LNCaP clone FGC (cell line): ENCODE results near the gene PITPNM2.
A peak's percentile ranks its signal among the peaks of the same experiment; 100 is the strongest.

Experiments used
- DNase-seq: peaks from one replicate; pipeline ENCODE4 v3.0.0-alpha.2; 2011; ENCODE audit warnings: low read depth
- H3K4me3 ChIP-seq: 2 replicates; pipeline ENCODE4 v1.5.1; 2011; ENCODE audit warnings: mild to moderate bottlenecking, low read depth, low read length, control low read depth
- TF ChIP-seq, protein P1 (sequence below): IDR thresholded peaks from 2 replicates; pipeline ENCODE4 v1.5.1; 2012; ENCODE audit warnings: mild to moderate bottlenecking; ENCODE audit not compliant: control insufficient read depth, insufficient read depth; ENCODE audit errors: extremely low read depth

Gene PITPNM2

DNA sequence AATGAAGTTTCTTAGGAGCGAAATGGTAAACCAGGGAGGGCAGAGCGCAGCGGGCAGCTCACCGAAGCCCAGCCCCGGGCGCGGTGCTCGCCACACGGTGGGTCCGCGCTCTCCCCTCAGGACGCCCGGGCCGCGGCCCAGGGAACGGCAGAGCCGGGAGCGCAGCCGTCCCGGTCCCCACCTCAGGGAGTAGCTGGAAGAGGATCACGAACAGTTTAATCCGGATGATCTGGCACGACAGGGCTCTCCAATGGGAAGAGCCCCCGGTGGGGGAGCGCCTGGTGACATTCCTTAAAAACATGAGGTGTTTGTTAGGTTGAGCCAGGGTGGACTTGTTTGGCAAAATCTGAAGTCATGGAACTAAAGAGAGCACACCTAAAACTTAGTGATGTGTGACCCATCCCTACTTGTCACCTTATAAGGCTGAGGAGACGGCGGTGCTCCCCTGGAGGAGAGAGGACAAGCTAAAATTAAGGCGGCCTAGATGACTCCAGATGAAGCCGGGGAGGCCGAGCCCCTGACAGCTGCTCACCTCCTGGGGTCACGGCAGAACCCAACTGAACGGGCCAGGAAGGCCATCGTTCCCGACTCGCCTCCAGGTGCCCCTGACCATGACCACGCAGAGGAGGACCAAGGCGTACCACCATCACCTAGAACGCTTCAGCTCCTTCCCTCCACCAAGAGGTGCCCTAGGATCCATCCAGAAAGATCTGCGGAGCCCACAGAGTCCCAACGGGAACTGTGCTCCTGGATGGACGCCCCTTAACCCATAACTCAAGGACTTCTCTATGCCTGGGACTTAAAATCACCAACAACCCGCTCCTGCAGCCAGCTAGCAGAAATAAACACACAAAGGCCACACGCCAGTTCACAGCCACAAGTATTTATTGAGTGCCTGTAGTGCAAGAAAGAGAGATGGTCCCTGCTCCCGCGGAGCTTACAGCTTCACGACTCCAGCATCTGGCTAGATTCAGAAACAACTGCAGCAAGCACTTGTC lies 866 bp upstream of the PITPNM2 start:
- no peak for DNase-seq
- H3K4me3 ChIP-seq: peak overlapping the region; percentile 54
- TF ChIP-seq, protein P1, sequence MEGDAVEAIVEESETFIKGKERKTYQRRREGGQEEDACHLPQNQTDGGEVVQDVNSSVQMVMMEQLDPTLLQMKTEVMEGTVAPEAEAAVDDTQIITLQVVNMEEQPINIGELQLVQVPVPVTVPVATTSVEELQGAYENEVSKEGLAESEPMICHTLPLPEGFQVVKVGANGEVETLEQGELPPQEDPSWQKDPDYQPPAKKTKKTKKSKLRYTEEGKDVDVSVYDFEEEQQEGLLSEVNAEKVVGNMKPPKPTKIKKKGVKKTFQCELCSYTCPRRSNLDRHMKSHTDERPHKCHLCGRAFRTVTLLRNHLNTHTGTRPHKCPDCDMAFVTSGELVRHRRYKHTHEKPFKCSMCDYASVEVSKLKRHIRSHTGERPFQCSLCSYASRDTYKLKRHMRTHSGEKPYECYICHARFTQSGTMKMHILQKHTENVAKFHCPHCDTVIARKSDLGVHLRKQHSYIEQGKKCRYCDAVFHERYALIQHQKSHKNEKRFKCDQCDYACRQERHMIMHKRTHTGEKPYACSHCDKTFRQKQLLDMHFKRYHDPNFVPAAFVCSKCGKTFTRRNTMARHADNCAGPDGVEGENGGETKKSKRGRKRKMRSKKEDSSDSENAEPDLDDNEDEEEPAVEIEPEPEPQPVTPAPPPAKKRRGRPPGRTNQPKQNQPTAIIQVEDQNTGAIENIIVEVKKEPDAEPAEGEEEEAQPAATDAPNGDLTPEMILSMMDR: no peak

DNA sequence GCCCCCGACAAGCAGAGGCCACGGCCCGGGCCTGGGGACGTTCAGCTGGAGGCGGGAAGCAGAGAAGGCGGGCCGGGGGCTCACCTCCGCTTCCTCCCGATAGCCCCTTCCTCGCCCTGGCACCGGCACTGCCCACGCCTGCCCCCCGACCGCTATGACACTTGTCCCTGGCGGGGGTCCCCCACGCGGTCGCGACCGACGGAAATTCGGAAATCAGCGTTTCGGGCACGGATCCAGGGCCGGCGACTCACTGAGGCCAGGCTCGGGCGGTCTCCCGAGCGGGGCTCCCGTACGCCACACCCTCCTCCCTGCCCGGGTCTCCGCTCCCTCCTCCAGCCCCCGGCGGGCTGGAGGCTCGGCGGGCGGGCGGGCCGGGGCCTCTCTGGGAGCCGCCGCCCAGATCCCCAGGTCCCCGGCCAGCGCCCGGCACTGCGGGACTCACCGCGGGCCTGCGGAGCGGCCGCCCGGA lies 581 bp downstream of the PITPNM2 start:
- no peak for DNase-seq

DNA sequence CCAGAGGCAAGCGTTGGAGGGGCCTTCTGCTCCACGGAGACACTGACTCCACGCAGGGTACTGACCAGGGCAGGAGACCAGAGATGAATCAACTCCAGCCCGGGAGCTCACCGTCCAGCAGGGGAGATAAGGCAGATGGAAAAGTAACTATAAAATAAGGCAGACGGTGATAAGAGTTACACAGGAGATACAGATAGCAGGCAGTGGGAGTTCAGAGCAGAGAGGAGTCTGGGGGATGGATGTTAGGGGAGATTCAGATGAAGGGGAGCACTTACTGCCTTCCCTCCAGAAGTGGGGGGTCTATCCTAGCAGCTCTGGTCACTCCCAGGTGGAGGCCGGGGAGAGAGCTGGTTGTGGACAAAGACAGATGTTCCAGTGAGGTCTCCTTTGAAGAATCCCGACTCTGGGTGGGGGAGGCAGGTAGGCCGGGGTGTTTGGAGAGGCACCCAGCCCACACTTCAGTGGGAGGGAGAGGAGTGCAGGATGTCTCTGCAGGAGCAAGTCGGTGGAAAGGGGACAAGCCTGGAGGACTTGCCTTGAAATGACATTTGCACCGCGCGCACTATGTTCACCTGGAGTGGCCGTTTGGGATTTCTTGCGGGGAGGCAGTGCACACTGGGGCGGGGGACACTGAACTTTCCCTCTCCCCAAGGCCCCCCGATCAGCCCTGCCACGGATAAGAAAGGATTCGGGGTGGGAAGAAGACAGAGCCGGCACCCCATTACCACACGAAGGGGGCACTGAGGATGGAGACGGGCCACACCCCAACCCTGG lies 1.2 kb downstream of the PITPNM2 start:
- DNase-seq: no peak

More for the DNA sequence above, 581 bp downstream of the PITPNM2 start:
- TF ChIP-seq, protein P1: no peak
- H3K4me3 ChIP-seq: peak overlapping the region; percentile 59

DNA sequence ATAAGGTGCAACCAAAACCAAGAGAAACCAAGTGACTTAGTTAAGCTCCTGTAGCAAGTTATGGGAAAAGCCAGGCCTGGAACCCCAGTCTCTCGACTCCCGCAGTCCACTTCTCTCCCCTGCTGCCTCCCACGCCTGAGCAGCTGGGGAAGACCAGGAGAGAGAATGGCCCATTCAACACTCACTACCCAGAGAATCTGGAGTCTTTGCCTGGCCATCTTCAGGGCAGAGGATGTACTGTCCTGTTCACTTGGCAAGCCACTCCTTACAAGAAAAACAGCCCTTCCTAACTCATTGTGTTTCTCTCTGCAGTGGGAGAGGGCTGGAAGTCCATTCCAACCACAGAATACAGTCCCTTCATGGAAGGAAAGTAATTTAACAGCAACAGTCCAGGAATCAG lies 1.8 kb downstream of the PITPNM2 start:
- no peak for DNase-seq
- H3K4me3 ChIP-seq: no peak overlapping the region
- TF ChIP-seq, protein P1: no peak

More for the DNA sequence above, 1.2 kb downstream of the PITPNM2 start:
- peak overlapping the region; percentile 59 for H3K4me3 ChIP-seq
- TF ChIP-seq, protein P1: no peak

DNA sequence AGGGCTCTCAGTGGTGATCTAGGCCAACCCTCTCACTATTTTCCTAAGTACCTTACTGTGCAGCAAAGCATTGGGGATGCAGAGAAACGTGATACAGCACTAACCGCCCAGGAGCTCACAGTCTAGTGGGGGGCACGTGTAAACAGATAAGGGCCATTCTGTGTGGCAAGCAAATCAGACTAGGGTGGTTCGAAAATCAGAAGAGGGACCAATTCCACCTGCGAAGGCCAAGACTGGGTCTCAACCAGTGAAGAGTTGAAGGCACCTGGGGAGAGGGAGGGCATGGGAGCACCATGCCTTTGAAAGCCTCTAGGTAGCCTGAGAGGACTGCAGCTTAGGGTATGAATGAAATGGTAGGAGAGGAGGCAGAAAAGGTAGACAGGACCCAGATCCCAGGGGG lies 2.2 kb downstream of the PITPNM2 start:
- DNase-seq: no peak
- TF ChIP-seq, protein P1: no peak
- no peak overlapping the region for H3K4me3 ChIP-seq

DNA sequence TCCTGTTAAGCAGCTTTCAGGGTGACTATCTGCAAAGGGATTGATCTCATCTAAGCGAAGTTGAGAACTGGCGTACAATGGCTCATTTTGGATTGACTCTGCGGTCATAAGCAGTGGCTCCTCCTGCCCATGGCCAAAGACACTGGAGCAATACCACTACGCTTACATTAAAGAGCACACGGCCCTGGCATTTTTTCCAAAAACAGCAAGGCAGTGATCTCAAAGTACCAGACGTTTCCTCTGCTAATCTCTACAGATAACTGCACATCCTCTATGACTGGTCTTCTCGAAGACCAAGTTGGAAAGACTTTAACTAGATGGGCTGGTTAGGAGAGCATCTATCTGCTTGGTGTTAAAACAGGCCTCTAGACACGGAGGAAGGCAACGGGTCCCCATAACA lies 2.7 kb downstream of the PITPNM2 start:
- DNase-seq: no peak
- TF ChIP-seq, protein P1: no peak

More for the DNA sequence above, 2.7 kb downstream of the PITPNM2 start:
- H3K4me3 ChIP-seq: no peak overlapping the region
